Bronchial epithelial cell (primary cell): ENCODE results near the gene OR2W1. TPM values are rescaled to one million over a fixed set of nuclear protein-coding genes. Genes with fewer than 3 reads are reported as not detected.

ENCODE experiments used
- DNase-seq: peaks from one replicate; pipeline ENCODE4 v3.0.0-alpha.2; 2010; ENCODE audit warnings: low read depth
- FAIRE-seq: peaks from 2 replicates; lab custom pipeline; 2011; peaks lifted over from hg19 to GRCh38; lab: Jason Lieb, UNC
- H3K27me3 ChIP-seq: 2 replicates; pipeline ENCODE4 v1.5.1; 2011; ENCODE audit warnings: low read length; ENCODE audit not compliant: control insufficient read depth, insufficient read depth
- H3K36me3 ChIP-seq: 2 replicates; pipeline ENCODE4 v1.5.1; 2011; ENCODE audit warnings: low read length; ENCODE audit not compliant: control insufficient read depth, insufficient read depth
- H3K4me3 ChIP-seq: 2 replicates; pipeline ENCODE4 v1.5.1; 2011; ENCODE audit warnings: mild to moderate bottlenecking, low read depth, low read length, control low read depth
- CTCF ChIP-seq: IDR thresholded peaks from 2 replicates; pipeline ENCODE4 v1.5.1; 2011; ENCODE audit warnings: mild to moderate bottlenecking, moderate library complexity, low read length, control low read depth, inconsistent platforms; ENCODE audit not compliant: insufficient read depth, severe bottlenecking
- total RNA-seq: library from RNA; depleted of rRNA; stranded (reverse); fragments of >200 nt; gene quantifications from 2 replicates; pipeline ENCODE4 v1.2.1, GENCODE V29; 2014

OR2W1 gene
- total RNA-seq, 1 donor from 2014 or later: not detected

- no peak for TF ChIP-seq CTCF
- H3K36me3 ChIP-seq: no peaks in the 10 kb centered on the region
- peak overlapping the region; percentile 42 for H3K4me3 ChIP-seq
- FAIRE-seq (no peak), DNase-seq (peak; percentile 25)
- no peaks in the 10 kb centered on the region for H3K27me3 ChIP-seq
Measured at GRCh38 chr6:29011276-29011734, 33.7 kb downstream of the OR2W1 start.

- FAIRE-seq: no peak
- no peaks in the 10 kb centered on the region for H3K27me3 ChIP-seq
- no peaks in the 10 kb centered on the region for H3K36me3 ChIP-seq
- no peak for DNase-seq
- H3K4me3 ChIP-seq: no peak overlapping the region
- no peak for TF ChIP-seq CTCF
Measured at GRCh38 chr6:29009358-29009757, 35.6 kb downstream of the OR2W1 start.

GRCh38 chr6:29008089-29008488, 36.9 kb downstream of the OR2W1 start:
- no peak overlapping the region for H3K4me3 ChIP-seq
- FAIRE-seq (no peak), DNase-seq (no peak)
- TF ChIP-seq CTCF: no peak
- no peaks in the 10 kb centered on the region for H3K27me3 ChIP-seq
- H3K36me3 ChIP-seq: no peaks in the 10 kb centered on the region

- DNase-seq: peak; percentile 67
- Histone ChIP-seq H3K36me3 (no peaks in the 10 kb centered on the region), H3K27me3 (no peaks in the 10 kb centered on the region), H3K4me3 (peak within 1 kb of the TSS; percentile 65)
- no peak for FAIRE-seq
- no peak for TF ChIP-seq CTCF
Measured at GRCh38 chr6:29005183-29005885, 39.6 kb downstream of the OR2W1 start, which contains the start of gene ZNF311. Gene ZNF311 (minus strand): TSS chr6:29005315. CDS start chr6:29003954, 1,361 bp downstream.

- FAIRE-seq (no peak), DNase-seq (peak; percentile 22)
- no peak for TF ChIP-seq CTCF
- Histone ChIP-seq H3K4me3 (no peak overlapping the region), H3K36me3 (no peaks in the 10 kb centered on the region), H3K27me3 (no peaks in the 10 kb centered on the region)
Measured at GRCh38 chr6:28996844-28997510, 48.0 kb downstream of the OR2W1 start.
